ENCODE results near the gene DENND10. TPM values are rescaled to one million over a fixed set of nuclear protein-coding genes. Genes with fewer than 3 reads are reported as not detected.
"Not testable (repeated sequence)": the region's sequence is repeated elsewhere in the genome, so short reads cannot be mapped to it uniquely, and the experiment has no call there.

Gene DENND10
- total RNA-seq, 1 experiment from 2014 or later = 15.8 TPM

- Mint-ChIP-seq H3K36me3 (ENCODE audit: insufficient read depth, unreplicated experiment) (peaks cover 17% of the 10 kb centered on the region), H3K4me1 (ENCODE audit: low read depth, unreplicated experiment) (peaks cover 8% of the 10 kb centered on the region), H3K27me3 (ENCODE audit: unreplicated experiment) (no peaks in the 10 kb centered on the region), H3K27ac (ENCODE audit: unreplicated experiment) (no peak overlapping the region), H3K9me3 (ENCODE audit: low read depth, unreplicated experiment) (no peaks in the 10 kb centered on the region), H3K4me3 (ENCODE audit: low read depth, unreplicated experiment) (no peak overlapping the region)
- TSS peak; percentile 11 for BruUV-seq (replicated peaks)
- TF ChIP-seq CTCF (IDR thresholded peaks at IDR 0.05; ENCODE audit: unreplicated experiment) = no peak
- intact Hi-C loops (cut with micrococcal nuclease; ENCODE audit: unreplicated experiment) = no loop called here
- CTCF ChIA-PET = no interaction called here
- no peak for DNase-seq
These were observed 72.3 kb downstream of the DENND10 start for GRCh38 chr10:119176166-119176565.

- intact Hi-C loops (cut with micrococcal nuclease; ENCODE audit: unreplicated experiment) = no loop called here
- Mint-ChIP-seq H3K36me3 (ENCODE audit: insufficient read depth, unreplicated experiment) (peaks cover 15% of the 10 kb centered on the region), H3K4me3 (ENCODE audit: low read depth, unreplicated experiment) (peak overlapping the region; percentile 94), H3K4me1 (ENCODE audit: low read depth, unreplicated experiment) (peaks cover 8% of the 10 kb centered on the region), H3K27me3 (ENCODE audit: unreplicated experiment) (no peaks in the 10 kb centered on the region), H3K9me3 (ENCODE audit: low read depth, unreplicated experiment) (no peaks in the 10 kb centered on the region), H3K27ac (ENCODE audit: unreplicated experiment) (peak overlapping the region; percentile 89)
- DNase-seq = no peak
- CTCF ChIA-PET = no interaction called here
- no peak for TF ChIP-seq CTCF (IDR thresholded peaks at IDR 0.05; ENCODE audit: unreplicated experiment)
- no TSS peak for BruUV-seq (replicated peaks)
These were observed 73.9 kb downstream of the DENND10 start for GRCh38 chr10:119177708-119178371.

GRCh38 chr10:119178372-119179119 lies 74.6 kb downstream of the DENND10 start, which contains the start of gene PRDX3:
Gene PRDX3 (minus strand): TSS chr10:119178812. CDS start chr10:119178790, 22 bp downstream.
- Mint-ChIP-seq H3K4me1 (ENCODE audit: low read depth, unreplicated experiment) (peaks cover 8% of the 10 kb centered on the region), H3K27ac (ENCODE audit: unreplicated experiment) (peak within 1 kb of the TSS; percentile 89), H3K9me3 (ENCODE audit: low read depth, unreplicated experiment) (no peaks in the 10 kb centered on the region), H3K4me3 (ENCODE audit: low read depth, unreplicated experiment) (peak within 1 kb of the TSS; percentile 94), H3K27me3 (ENCODE audit: unreplicated experiment) (no peaks in the 10 kb centered on the region), H3K36me3 (ENCODE audit: insufficient read depth, unreplicated experiment) (peaks cover 15% of the 10 kb centered on the region)
- peak; percentile 94 for DNase-seq
- TF ChIP-seq CTCF (IDR thresholded peaks at IDR 0.05; ENCODE audit: unreplicated experiment) = no peak
- TSS peak; percentile 78 for BruUV-seq (replicated peaks)
- CTCF ChIA-PET = no interaction called here
- intact Hi-C loops (cut with micrococcal nuclease; ENCODE audit: unreplicated experiment) = no loop called here

GRCh38 chr10:119180850-119181400 lies 77.0 kb downstream of the DENND10 start:
- H3K36me3 Mint-ChIP-seq (ENCODE audit: insufficient read depth, unreplicated experiment) = peaks cover 15% of the 10 kb centered on the region
- DNase-seq; intact Hi-C loops (cut with micrococcal nuclease; ENCODE audit: unreplicated experiment); H3K27ac Mint-ChIP-seq (ENCODE audit: unreplicated experiment); H3K4me1 Mint-ChIP-seq (ENCODE audit: low read depth, unreplicated experiment); H3K4me3 Mint-ChIP-seq (ENCODE audit: low read depth, unreplicated experiment); H3K9me3 Mint-ChIP-seq (ENCODE audit: low read depth, unreplicated experiment); H3K27me3 Mint-ChIP-seq (ENCODE audit: unreplicated experiment): not testable (repeated sequence)
- CTCF ChIA-PET = interaction anchor here (0.6 to 0.8 kb wide), 3 partner anchors 18 to 269 kb away, joined by 3 to 4 read pairs (median 3); no protein-coding TSS in a partner anchor
- BruUV-seq (replicated peaks) = TSS peak; percentile 5
